ENCODE measurements around the gene APOA4.

Gene APOA4

GRCh38 chr11:116823031-116823843 is at the start of gene APOA4:
Gene APOA4 (minus strand): TSS chr11:116823304. CDS start chr11:116823191, 113 bp downstream.
- no peak for DNase-seq (ENCODE audit: low read depth)

GRCh38 chr11:116871248-116871647 is 48.1 kb upstream of the APOA4 start:
- DNase-seq (ENCODE audit: low read depth) = peak; percentile 84

GRCh38 chr11:116870054-116870453 is 47.0 kb upstream of the APOA4 start:
- no peak for DNase-seq (ENCODE audit: low read depth)

- no peak for DNase-seq (ENCODE audit: low read depth)
These were observed 46.5 kb upstream of the APOA4 start for GRCh38 chr11:116869610-116870009.

GRCh38 chr11:116868066-116868465 is 45.0 kb upstream of the APOA4 start:
- no peak for DNase-seq (ENCODE audit: low read depth)

- no peak for DNase-seq (ENCODE audit: low read depth)
These were observed 44.5 kb upstream of the APOA4 start for GRCh38 chr11:116867619-116868018.

GRCh38 chr11:116866804-116867455 is 43.8 kb upstream of the APOA4 start:
- no peak for DNase-seq (ENCODE audit: low read depth)

GRCh38 chr11:116865696-116866095 is 42.6 kb upstream of the APOA4 start:
- peak; percentile 30 for DNase-seq (ENCODE audit: low read depth)

GRCh38 chr11:116864531-116864930 is 41.4 kb upstream of the APOA4 start:
- no peak for DNase-seq (ENCODE audit: low read depth)

GRCh38 chr11:116862951-116863350 is 39.8 kb upstream of the APOA4 start:
- no peak for DNase-seq (ENCODE audit: low read depth)

- DNase-seq (ENCODE audit: low read depth) = no peak
These were observed 39.1 kb upstream of the APOA4 start for GRCh38 chr11:116862185-116862584.

GRCh38 chr11:116861539-116861938 is 38.4 kb upstream of the APOA4 start:
- peak; percentile 76 for DNase-seq (ENCODE audit: low read depth)

GRCh38 chr11:116860303-116860702 is 37.2 kb upstream of the APOA4 start:
- DNase-seq (ENCODE audit: low read depth) = no peak

- no peak for DNase-seq (ENCODE audit: low read depth)
These were observed 36.1 kb upstream of the APOA4 start for GRCh38 chr11:116859175-116859574.

- DNase-seq (ENCODE audit: low read depth) = no peak
These were observed 34.8 kb upstream of the APOA4 start for GRCh38 chr11:116857936-116858335.

- peak; percentile 20 for DNase-seq (ENCODE audit: low read depth)
These were observed 34.2 kb upstream of the APOA4 start for GRCh38 chr11:116857316-116857715.

GRCh38 chr11:116856423-116856822 is 33.3 kb upstream of the APOA4 start:
- DNase-seq (ENCODE audit: low read depth) = no peak

- no peak for DNase-seq (ENCODE audit: low read depth)
These were observed 32.3 kb upstream of the APOA4 start for GRCh38 chr11:116855413-116855812.

- DNase-seq (ENCODE audit: low read depth) = peak; percentile 97
These were observed 30.5 kb upstream of the APOA4 start for GRCh38 chr11:116853461-116854073.

GRCh38 chr11:116852261-116853031 is 29.3 kb upstream of the APOA4 start:
- DNase-seq (ENCODE audit: low read depth) = peak; percentile 53

GRCh38 chr11:116851626-116852025 is 28.5 kb upstream of the APOA4 start:
- DNase-seq (ENCODE audit: low read depth) = no peak

GRCh38 chr11:116849486-116849885 is 26.4 kb upstream of the APOA4 start:
- no peak for DNase-seq (ENCODE audit: low read depth)

Data from iris pigment epithelial cell (primary cell).